Lower lobe of right lung (tissue), 2 donors: Measurements from ENCODE around the gene FUOM. TPM values are rescaled to one million over a fixed set of nuclear protein-coding genes. Genes with fewer than 3 reads are reported as not detected.

Source experiments
- ATAC-seq, 2 donors: fragments of 200-7000 bp; cut with Tn5 transposase; one replicate each; pipeline ENCODE4 v1.9.1; 2020 to 2022; ENCODE audit warnings: mild to moderate bottlenecking in 2 of 2, moderate library complexity in 2 of 2
- DNase-seq: peaks from one replicate; pipeline ENCODE4 v3.0.0-alpha.2; 2020
- H3K27ac ChIP-seq: fragments of 200-600 bp; one replicate; pipeline ENCODE4 v1.8.0; 2022
- H3K27me3 ChIP-seq: fragments of 200-600 bp; one replicate; pipeline ENCODE4 v1.8.0; 2022; ENCODE audit warnings: low read depth
- H3K36me3 ChIP-seq: fragments of 200-600 bp; one replicate; pipeline ENCODE4 v1.8.0; 2022; ENCODE audit warnings: mild to moderate bottlenecking
- H3K4me1 ChIP-seq: fragments of 200-600 bp; one replicate; pipeline ENCODE4 v1.8.0; 2022
- H3K4me3 ChIP-seq: fragments of 200-600 bp; one replicate; pipeline ENCODE4 v1.8.0; 2022; ENCODE audit warnings: mild to moderate bottlenecking
- H3K9me3 ChIP-seq: fragments of 200-600 bp; one replicate; pipeline ENCODE4 v1.8.0; 2022
- intact Hi-C: fragments of 100-400 bp; cut with DNase I; formaldehyde crosslinking; loops from one replicate; pipeline ENCODE4 v1.11.0; 2022
- total RNA-seq: library from RNA; stranded (reverse); fragmentation: NEBNext Ultra II Directional; extraction: Animal tissue kit (Norgen Biotek cat#: 25700); gene quantifications from one replicate; pipeline ENCODE4 v1.2.1, GENCODE V29; 2021
- TF ChIP-seq, protein P1 (sequence below): fragments of 200-600 bp; IDR thresholded peaks from one replicate; pipeline ENCODE4 v1.8.0; 2022; ENCODE audit warnings: antibody characterized with exemption, mild to moderate bottlenecking
- donor health status: DM: no; HTN: yes; CAD: no; lungs with severe emphysema.

Gene FUOM
- total RNA-seq, 1 donor from 2014 or later = 31.0 TPM

DNA sequence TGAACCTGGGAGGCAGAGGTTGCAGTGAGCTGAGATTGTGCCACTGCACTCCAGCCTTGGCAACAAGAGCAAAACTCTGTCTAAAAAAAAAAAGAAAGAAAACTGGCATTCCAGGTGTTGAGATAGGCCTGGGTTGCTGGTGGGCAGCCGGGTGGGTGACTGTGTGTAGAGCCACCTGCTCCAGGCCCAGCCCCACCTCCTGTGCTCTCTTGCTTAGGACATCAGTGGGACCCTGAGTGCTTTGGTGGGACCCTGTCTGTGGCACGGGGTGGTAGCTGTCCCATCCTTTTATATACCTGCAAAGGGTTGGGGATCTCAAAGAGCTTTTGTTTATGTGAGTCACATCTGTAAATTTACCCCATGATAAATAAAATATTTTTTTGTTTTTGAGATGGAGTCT, 27.4 kb upstream of the FUOM start:
- no peaks in the 10 kb centered on the region for H3K9me3 ChIP-seq
- TF ChIP-seq, protein P1, sequence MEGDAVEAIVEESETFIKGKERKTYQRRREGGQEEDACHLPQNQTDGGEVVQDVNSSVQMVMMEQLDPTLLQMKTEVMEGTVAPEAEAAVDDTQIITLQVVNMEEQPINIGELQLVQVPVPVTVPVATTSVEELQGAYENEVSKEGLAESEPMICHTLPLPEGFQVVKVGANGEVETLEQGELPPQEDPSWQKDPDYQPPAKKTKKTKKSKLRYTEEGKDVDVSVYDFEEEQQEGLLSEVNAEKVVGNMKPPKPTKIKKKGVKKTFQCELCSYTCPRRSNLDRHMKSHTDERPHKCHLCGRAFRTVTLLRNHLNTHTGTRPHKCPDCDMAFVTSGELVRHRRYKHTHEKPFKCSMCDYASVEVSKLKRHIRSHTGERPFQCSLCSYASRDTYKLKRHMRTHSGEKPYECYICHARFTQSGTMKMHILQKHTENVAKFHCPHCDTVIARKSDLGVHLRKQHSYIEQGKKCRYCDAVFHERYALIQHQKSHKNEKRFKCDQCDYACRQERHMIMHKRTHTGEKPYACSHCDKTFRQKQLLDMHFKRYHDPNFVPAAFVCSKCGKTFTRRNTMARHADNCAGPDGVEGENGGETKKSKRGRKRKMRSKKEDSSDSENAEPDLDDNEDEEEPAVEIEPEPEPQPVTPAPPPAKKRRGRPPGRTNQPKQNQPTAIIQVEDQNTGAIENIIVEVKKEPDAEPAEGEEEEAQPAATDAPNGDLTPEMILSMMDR = no peak
- H3K27me3 ChIP-seq = no peaks in the 10 kb centered on the region
- intact Hi-C loops = no loop called here
- DNase-seq (peak; percentile 37), ATAC-seq (no peak)
- H3K4me3 ChIP-seq = no peak overlapping the region
- H3K27ac ChIP-seq = no peak overlapping the region
- peaks cover 9% of the 10 kb centered on the region for H3K36me3 ChIP-seq
- H3K4me1 ChIP-seq = peaks cover 3% of the 10 kb centered on the region

DNA sequence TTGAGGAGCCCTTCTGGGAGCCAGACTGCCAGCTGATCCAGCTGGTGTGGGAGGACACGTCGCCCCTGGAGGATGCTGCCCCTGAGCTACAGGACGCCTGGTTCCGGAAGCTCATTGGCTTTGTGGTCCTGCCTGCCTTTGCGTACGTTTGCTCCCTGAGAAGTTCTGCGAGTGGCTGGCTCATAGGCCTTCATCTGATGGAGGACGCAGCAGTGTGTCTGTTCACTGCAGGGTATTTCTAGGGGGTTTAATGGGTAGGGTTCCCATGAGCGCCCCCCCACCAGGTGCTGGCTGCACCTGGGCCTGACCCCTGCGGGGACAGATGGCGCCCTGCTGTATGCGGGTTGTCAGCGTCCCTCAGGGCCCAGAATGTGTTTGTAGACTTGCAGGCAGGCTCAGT, 26.3 kb upstream of the FUOM start:
- TF ChIP-seq, protein P1 = no peak
- Histone ChIP-seq H3K36me3 (peaks cover 9% of the 10 kb centered on the region), H3K9me3 (no peaks in the 10 kb centered on the region), H3K4me1 (peaks cover 11% of the 10 kb centered on the region), H3K27me3 (no peaks in the 10 kb centered on the region), H3K27ac (no peak overlapping the region), H3K4me3 (no peak overlapping the region)
- intact Hi-C loops = no loop called here
- peak; percentile 20 for DNase-seq
- ATAC-seq = no peak

DNA sequence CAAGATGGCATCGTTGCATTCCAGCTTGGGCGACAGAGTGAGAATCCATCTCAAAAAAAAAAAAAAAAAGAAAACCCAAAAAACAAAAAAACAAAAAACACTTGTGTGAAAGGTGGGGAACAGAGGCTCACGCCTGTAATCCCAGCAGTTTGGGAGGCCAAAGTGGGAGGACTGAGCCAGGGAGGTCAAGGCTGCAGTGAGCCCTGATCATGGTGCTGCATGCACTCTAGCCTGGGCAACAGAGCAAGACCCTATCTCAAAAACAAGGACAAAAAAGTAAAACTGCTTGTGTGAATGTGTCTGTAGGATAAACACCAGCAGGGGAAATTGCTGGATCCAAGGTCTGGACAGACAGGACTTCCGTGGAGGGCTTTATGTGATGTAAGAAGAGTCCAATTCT, 25.7 kb upstream of the FUOM start:
- no peak overlapping the region for H3K27ac ChIP-seq
- DNase-seq = no peak
- peaks cover 9% of the 10 kb centered on the region for H3K36me3 ChIP-seq
- no peaks in the 10 kb centered on the region for H3K27me3 ChIP-seq
- intact Hi-C loops = no loop called here
- H3K9me3 ChIP-seq = no peaks in the 10 kb centered on the region
- H3K4me3 ChIP-seq = no peak overlapping the region
- no peak for ATAC-seq
- peaks cover 11% of the 10 kb centered on the region for H3K4me1 ChIP-seq
- TF ChIP-seq, protein P1 = no peak

DNA sequence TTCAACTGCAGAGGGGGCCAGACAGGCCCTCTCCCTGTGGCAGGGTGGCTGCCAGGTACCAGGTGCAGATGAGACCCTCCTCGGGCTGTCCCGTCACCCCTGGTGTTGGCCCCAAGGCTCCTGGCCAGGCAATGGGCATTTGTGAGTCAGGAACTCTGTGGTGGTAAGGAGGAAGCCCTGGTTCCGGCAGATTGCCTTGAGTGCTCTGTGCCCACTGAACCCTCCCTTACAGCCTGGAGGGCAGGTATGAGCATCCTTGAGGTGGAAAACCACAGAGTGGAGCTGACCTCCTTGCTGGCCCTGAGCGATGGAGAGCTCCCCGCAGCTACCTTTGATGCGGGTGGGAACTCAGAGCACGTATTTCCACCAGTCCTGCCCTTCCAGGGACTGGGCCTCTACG, 23.2 kb upstream of the FUOM start:
- Histone ChIP-seq H3K27ac (no peak overlapping the region), H3K27me3 (no peaks in the 10 kb centered on the region), H3K4me1 (peaks cover 20% of the 10 kb centered on the region), H3K4me3 (no peak overlapping the region), H3K9me3 (no peaks in the 10 kb centered on the region), H3K36me3 (peaks cover 9% of the 10 kb centered on the region)
- ATAC-seq = no peak
- intact Hi-C loops = no loop called here
- peak; percentile 43 for DNase-seq
- TF ChIP-seq, protein P1 = no peak

DNA sequence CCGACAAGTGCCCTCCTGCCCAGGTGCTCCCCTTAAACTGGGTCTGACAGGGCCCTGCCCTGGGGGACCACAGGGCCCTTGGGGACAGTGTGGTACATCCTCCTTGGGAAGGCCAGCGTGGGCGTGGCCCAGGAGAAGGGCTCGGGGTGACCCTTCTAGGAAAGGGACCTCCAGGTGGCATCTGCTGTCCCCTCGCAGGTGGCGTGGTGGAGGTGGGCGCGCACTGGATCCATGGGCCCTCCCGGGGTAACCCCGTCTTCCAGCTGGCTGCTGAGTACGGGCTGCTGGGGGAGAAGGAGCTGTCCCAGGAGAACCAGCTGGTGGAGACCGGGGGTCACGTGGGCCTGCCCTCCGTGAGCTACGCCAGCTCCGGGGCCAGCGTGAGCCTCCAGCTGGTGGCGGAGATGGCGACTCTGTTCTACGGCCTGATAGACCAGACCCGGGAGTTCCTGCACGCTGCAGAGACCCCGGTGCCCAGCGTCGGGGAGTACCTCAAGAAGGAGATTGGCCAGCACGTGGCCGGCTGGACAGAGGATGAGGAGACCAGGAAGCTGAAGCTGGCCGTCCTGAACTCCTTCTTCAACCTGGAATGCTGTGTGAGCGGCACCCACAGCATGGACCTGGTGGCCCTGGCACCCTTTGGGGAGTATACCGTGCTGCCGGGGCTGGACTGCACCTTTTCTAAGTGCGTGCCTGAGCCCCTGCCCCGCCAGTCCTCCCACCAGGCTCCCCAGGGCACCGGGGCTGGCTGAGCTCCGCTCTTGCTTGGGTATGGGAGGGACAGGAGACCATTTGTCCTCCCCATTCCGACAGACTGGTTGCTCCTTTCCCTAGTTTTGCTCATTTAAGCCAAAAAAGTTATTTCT, 22.2 kb upstream of the FUOM start:
- ATAC-seq (no peak), DNase-seq (peak; percentile 55)
- TF ChIP-seq, protein P1 = no peak
- H3K27ac ChIP-seq = peak overlapping the region; percentile 76
- H3K27me3 ChIP-seq = no peaks in the 10 kb centered on the region
- no peaks in the 10 kb centered on the region for H3K9me3 ChIP-seq
- intact Hi-C loops = no loop called here
- H3K36me3 ChIP-seq = peaks cover 9% of the 10 kb centered on the region
- H3K4me1 ChIP-seq = peaks cover 20% of the 10 kb centered on the region
- H3K4me3 ChIP-seq = peak overlapping the region; percentile 95
